GM13977 (cell line): ENCODE results near the gene UBAC2.
"Not testable (repeated sequence)": the region's sequence is repeated elsewhere in the genome, so short reads cannot be mapped to it uniquely, and the experiment has no call there.

ENCODE experiments used
- DNase-seq: peaks from one replicate; pipeline ENCODE4 v3.0.0; 2012; ENCODE audit warnings: low spot score
- CTCF ChIP-seq: IDR thresholded peaks from 2 replicates; pipeline ENCODE4 v1.5.1; 2012; ENCODE audit warnings: mild to moderate bottlenecking, control low read depth; ENCODE audit not compliant: insufficient read depth; ENCODE audit errors: extremely low read depth, missing control alignments
- in situ Hi-C: fragments of 300-500 bp; cut with MboI; formaldehyde crosslinking; loops from one replicate; pipeline ENCODE4 v1.12.0; 2022; ENCODE audit warnings: low sequenced_read_pairs, low pct_unique_long_range_greater_than_20kb, mixed read lengths, inconsistent platforms; ENCODE audit not compliant: unreplicated experiment

UBAC2 gene

GRCh38 chr13:99230991-99231390, 30.3 kb downstream of the UBAC2 start:
- TF ChIP-seq CTCF, result no peak
- no peak for DNase-seq
- in situ Hi-C loops, result no loop called here

GRCh38 chr13:99231721-99232120, 31.1 kb downstream of the UBAC2 start:
- no peak for TF ChIP-seq CTCF
- DNase-seq, result no peak
- in situ Hi-C loops, result no loop called here

- no peak for DNase-seq
- in situ Hi-C loops, result no loop called here
- TF ChIP-seq CTCF, result no peak
Measured at GRCh38 chr13:99237981-99238662, 37.5 kb downstream of the UBAC2 start.

GRCh38 chr13:99246100-99246499, 45.4 kb downstream of the UBAC2 start:
- TF ChIP-seq CTCF, result no peak
- DNase-seq, result no peak
- in situ Hi-C loops, result no loop called here

- DNase-seq, in situ Hi-C loops: not testable (repeated sequence)
Measured at GRCh38 chr13:99249178-99249577, 48.5 kb downstream of the UBAC2 start.

GRCh38 chr13:99249606-99250005, 49.0 kb downstream of the UBAC2 start:
- in situ Hi-C loops, result loop anchor here (25.0 kb wide), 1 partner anchor 387 kb away; no protein-coding TSS in a partner anchor

GRCh38 chr13:99250982-99251825, 50.5 kb downstream of the UBAC2 start:
- in situ Hi-C loops, result loop anchor here (25.0 kb wide), 1 partner anchor 389 kb away; no protein-coding TSS in a partner anchor
- DNase-seq, result no peak
- no peak for TF ChIP-seq CTCF

More at GRCh38 chr13:99249606-99250005, 49.0 kb downstream of the UBAC2 start:
- DNase-seq, result not testable (repeated sequence)
